HuH-7.5 (cell line): ENCODE data around the gene SPACA6.
A peak's percentile ranks its signal among the peaks of the same experiment; 100 is the strongest.
"Not testable (repeated sequence)": the region's sequence is repeated elsewhere in the genome, so short reads cannot be mapped to it uniquely, and the experiment has no call there.

Experiments used
- DNase-seq: peaks from one replicate; pipeline ENCODE4 v3.0.0; 2011; ENCODE audit warnings: low spot score

SPACA6 gene, protein sequence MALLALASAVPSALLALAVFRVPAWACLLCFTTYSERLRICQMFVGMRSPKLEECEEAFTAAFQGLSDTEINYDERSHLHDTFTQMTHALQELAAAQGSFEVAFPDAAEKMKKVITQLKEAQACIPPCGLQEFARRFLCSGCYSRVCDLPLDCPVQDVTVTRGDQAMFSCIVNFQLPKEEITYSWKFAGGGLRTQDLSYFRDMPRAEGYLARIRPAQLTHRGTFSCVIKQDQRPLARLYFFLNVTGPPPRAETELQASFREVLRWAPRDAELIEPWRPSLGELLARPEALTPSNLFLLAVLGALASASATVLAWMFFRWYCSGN

DNA sequence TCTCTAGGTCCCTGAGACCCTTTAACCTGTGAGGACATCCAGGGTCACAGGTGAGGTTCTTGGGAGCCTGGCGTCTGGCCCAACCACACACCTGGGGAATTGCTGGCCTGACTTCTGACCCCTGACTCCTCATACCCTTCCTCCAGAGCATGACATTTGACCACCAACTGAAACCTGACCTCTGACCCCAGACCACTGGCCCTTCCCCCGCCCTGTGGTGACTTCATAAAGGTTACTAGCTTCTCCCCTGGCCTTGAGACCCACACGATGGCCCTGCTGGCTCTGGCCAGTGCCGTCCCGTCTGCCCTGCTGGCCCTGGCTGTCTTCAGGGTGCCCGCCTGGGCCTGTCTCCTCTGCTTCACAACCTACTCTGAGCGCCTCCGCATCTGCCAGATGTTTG lies at the start of gene SPACA6:
Gene SPACA6 (plus strand): TSS at position 71 of the 400 bp plus-strand sequence. CDS start 197 bp downstream, at position 268.
- no peak for DNase-seq

DNA sequence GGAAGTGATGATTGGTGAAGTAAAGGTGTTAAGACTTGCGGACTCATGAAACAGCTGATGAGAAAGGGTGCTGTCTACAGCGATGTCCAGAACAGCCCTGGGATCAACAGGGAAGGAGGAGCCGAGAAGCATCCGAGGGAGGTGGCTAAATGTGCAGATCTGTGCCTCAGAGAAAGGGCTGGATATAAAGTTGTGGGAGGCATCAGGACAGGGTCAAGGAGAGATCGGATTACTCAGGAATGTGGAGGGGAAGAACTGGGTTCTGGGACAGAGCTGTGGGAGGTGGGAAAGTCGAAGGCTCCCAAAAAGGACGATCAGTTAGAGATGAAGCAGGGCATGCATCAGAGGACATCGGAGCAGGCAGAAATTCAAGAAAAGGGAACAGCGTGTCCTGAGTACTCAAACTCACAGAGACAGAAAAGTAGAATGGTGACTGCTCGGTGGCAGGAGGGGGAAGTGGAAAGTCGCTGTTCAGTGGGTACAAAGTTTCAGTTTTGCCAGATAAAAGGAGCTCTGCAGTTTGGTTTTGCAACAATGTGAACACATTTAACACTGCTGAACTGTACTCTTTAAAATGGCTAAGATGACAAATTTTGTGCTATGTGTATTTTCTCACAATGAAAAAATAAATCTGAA lies 48.4 kb upstream of the SPACA6 start:
- no peak for DNase-seq

DNA sequence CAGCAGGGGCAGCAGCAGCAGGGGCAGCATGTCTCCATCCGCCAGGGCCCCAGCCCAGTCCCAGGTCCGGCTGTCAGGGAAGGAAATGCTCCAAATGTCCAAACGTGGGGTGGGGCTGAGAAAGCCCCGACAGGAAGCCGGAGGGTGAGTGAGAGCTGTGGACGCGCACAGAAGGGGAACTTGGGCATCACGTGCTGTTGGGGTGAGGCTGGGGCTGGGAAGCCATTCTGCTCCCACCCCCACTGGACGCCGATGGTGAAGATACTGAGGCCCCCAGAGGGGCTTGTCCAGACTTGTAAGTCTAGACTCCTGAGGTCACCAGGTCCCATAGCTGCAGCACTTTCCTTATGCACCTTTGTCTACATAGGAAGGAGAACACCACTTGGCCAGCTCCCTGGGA lies 46.4 kb upstream of the SPACA6 start, which contains the start of gene SIGLEC14:
Gene SIGLEC14 (minus strand): TSS at position 96 of the 400 bp plus-strand sequence. CDS start 66 bp downstream, at position 30.
- DNase-seq: not testable (repeated sequence)

DNA sequence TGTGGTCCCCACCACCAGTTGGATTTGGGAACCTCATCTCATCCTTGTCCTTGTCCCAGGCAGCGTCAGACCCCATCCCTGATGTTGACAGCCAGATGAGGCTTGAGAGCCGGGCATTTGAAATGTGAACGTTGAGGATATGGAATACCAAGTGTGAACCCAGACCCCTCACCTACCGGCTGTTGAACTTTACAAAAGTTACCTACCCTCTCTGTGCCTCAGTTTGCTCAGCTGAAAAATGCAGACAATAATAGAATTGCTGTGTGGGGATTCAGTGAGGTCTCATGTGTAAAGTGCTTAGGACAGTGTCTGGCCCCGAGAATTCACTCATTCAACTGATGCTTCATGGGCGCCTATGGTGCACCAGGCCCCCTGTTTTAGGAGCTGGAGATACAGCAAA lies 45.8 kb upstream of the SPACA6 start:
- DNase-seq: no peak

DNA sequence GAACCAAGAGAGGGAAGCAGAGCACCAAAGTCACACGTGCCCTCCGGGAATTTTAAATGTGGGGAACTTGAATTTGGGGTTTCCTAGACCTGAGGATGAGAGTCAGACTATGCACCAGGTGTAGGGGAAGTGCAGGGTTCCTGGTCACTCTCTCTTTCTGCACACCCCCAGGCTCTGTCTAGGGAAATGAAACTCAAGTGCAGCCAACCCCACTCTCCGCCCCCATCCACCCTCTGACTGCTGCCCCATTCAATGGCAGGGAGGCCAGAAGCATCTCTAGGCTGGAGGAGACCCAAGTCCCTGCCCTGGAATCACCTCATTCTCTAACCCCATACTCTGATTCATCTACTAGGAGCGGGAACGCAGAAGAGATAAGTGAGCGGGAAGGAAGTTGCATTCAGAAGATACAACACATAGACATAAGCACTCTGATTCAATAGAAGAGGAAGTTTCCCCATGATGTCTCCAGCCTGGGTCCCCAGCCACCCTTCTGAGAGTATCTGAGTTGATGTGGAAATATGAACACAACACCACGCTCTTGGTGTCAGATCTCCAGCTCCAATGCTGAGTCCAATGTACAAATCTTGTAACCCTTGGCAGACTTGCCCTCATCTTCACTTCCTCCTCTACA lies 41.8 kb upstream of the SPACA6 start:
- no peak for DNase-seq

DNA sequence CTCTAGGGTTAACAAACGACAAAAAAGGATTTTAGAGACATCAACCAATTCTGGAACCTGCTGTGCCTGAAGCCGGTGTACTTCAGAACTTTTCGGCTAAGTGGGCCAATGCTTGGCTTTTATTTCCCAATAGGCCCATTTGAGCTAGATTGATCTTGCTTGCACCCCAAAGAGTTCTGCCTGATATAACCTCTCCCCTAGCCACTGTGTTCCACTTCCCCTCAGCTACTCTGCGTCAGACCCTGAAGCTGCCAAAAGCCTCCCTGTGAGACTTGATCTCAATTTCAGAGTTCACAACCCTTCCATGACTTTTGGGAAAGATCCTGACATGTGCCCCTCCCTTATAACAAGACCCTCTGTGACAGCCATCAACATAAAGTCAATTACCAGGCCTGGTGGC lies 40.9 kb upstream of the SPACA6 start:
- no peak for DNase-seq

DNA sequence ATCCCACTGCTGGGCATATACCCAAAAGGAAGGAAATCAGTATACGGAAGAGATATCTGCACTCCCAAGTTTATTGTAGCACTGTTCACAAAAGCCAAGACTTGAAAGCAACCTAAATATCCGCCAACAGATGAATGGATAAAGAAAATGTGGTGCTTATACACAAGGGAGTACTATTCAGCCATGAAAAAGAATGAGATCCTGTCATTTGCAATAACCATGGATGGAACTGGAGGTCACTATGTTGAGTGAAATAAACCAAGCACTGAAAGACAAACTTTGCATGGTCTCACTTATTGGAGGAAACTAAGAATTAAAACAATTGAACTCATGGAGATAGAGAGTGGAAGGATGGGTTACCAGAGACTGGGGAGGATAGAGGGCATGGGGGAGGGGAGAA lies 40.0 kb upstream of the SPACA6 start:
- no peak for DNase-seq

DNA sequence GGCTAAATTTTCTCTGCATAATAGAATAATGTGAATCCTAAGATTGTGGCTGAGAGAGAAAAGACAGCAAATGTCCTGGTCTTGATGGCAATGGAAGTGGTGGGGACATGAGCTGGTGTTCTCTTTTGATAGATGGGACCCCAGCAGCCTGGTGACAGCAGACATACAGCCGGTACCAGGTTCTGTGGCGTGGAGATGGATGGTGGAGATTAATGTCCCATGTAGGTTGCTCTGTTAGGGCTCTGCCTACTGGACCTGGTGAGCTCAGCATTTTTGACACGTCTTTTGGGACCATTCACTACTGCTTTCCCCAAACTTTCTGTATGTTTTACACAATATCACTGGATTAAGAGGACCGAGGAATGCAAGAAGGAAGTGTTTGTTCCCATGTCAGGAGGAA lies 38.3 kb upstream of the SPACA6 start:
- no peak for DNase-seq

DNA sequence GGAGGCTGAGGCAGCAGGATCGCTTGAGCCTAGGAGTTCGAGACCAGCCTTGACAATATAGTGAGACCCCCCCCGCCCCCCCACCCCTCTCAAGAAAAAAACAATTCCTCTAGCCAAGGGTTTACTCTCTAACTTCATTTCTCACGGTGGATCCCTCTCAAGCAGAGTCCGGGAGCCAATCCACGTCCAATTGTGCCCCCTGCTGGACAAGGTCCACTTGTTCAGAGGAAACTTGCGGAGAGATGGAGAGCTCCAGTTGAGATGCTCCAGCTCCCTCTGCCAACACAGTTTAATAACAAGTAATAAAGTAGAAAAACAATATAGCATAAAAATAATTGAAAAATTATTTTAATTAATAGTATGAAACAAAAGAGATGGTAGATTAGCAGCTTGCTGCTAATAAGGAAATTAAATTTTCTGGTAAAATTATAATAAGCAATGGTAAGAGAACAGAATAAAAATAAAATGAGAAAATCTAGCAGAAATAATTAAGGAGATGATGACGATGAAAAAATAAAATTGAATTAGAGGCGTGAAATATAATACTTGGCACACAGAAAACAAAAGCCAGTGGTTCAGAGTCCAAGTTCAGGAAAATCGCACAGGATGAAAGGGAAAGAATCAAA lies 32.0 kb upstream of the SPACA6 start:
- DNase-seq: peak; percentile 42

DNA sequence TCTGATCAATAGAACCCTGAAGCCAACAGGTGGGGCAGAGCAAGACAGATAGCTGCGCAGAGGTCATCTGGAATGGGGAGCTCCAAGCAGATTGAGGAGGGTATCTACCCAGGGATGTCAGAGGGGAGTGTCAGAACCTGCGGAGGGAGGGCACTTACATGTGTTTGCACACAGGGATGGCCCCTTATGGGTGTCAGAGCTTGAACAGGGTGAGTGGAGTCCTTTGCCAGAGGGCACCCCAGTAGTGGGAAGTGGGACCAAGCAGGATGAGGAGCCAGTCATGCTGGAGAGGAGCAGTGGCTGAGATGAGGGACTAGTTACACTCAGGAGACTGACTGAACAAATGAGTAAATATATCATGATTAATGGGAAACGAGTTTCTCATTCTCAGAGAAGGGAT lies 29.5 kb upstream of the SPACA6 start:
- DNase-seq: no peak

DNA sequence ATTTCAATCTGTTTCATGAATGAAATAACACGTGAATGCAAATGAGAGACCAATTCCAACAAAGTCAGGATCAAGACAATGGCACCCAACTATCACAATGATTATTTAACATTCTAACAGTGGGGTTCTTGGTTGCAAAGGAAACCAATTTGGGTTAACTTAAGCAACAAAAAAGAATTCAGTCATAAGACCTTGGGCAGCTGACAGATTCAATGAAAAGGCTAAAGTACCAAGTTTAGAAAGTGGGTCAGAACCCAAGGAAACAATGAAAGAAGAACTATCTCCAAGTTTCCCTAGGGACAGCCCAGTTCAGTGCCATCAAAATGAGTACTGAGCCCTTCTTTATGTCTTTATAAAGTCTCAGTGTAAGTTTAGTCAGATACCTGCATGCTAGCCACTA lies 29.0 kb upstream of the SPACA6 start:
- no peak for DNase-seq

DNA sequence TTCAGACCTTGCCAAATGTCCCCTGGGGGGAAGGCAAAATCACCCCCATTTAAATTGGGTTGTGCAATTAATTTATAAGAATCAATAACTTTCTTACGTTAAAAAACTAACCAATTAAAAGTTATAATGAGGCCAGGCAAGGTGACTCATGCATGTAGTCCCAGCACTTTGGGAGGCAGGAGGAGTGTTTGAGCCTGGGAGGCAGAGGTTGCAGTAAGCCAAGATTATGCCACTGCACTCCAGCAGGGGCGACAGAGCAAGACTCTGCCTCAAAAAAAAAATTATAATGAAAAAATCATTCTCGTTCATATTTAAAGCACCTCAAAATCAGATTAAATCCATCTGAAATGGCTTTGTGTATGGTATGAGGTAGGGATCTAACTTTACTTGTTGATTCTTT lies 28.1 kb upstream of the SPACA6 start:
- DNase-seq: no peak

DNA sequence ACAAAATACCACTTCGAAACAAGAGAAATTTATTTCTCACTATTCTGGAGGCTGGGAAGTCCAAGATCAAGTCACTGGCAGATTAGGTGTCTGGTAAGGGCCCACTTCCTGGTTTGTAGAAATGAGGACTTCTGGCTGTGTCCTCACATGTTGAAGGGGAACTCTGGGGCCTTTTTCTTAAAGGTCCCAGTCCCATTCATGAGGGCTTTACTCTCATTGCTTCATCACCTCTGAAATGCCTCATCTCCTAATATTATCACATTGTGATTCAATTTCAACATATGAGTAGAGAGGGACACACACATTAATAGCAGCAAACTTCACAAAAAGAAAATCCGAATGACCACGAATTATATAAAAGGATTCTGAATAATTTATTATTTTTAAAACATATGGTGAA lies 24.9 kb upstream of the SPACA6 start:
- DNase-seq: no peak

DNA sequence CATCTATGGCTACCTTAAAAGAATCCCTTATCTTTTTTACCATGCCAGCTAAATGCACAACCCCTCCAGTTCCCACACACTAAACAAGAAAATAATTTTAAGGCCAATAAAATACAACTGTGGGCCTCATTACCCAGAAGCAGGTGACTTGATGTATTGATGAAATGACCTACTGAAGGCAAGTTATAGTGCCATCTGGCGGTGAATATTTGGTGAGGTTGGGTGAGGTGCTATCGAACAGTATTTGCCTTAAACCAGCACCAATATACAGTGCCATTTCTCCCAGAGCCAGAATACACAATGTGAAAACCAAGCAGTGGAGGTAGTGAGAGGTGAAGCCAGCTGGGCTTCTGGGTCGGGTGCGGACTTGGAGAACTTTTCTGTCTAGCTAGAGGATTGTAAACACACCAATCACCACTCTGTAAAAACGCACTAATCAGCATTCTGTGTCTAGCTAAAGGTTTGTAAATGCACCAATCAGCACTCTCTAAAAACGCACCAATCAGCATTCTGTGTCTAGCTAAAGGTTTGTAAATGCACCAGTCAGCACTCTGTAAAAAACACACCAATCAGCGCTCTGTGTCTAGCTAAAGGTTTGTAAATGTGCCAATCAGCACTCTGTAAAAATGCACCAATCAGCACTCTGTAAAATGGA lies 17.1 kb upstream of the SPACA6 start:
- DNase-seq: not testable (repeated sequence)

DNA sequence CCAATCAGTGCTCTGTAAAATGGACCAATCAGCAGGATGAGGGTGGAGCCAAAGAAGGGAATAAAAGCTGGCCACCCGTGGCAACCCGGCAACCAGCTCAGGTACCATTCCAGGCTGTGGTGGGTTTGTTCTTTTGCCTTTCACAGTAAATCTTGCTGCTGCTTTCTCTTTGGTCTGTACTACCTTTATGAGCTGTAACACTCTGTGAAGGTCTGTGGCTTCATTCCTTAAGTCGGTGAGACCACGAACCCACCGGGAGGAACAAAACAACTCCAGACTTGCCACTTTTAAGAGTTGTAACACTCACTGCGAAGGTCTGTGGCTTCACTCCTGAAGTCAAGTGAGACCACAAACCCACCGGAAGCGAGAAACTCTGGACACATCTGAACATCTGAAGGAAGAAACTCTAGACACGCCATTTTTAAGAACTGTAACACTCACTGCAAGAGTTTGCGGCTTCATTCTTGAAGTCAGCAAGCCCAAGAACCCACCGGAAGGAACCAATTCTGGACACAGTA lies 16.5 kb upstream of the SPACA6 start:
- DNase-seq: no peak

DNA sequence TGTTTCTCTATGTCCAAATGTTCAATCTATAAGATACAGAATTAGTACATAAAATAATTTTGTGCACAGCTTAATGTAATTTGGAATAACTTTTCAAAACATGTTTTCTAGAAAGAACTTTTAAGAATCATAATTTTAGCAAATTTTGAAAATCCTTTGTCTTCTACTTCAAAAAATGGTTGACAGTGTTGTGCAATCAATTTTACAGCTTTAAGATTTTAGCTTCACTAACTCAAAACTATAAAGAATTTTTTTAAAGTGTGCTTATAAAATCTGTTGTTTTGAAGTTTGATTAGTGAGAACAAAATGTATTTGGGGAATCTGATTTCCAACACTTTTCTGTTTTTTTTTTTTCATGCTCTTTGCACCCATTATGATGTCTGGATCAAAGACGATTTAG lies 12.7 kb upstream of the SPACA6 start:
- DNase-seq: no peak

DNA sequence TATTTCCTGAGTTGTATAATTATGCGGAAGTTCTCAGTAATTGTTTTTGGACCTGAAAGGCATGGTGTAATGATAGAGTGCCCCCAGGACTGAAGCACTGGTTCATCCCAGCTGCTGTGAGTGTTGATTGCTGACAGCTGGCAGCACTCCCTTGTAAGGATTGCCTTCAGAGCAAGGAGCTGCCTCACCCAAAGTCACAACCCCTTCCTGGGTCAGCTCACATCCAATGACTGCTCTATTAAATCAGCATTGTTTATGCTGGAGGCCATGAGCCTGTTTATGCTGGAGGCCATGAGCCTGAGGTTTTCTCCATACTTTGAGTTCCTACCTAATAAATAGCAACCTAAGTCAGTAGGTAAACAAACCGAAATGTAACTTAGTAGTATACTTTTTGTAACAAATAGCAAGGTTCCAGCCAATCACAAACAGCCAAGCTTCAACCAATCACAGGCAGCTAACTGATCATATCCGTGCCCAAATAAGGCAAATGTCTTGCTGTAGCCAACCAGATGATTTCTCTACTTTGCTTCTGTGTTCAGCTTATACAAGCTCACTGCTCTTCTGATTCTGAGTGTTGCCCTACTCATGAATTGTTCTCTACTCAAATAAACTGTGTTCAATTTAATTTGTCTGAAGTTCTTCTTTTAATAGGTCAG lies 11.7 kb upstream of the SPACA6 start:
- DNase-seq: no peak

DNA sequence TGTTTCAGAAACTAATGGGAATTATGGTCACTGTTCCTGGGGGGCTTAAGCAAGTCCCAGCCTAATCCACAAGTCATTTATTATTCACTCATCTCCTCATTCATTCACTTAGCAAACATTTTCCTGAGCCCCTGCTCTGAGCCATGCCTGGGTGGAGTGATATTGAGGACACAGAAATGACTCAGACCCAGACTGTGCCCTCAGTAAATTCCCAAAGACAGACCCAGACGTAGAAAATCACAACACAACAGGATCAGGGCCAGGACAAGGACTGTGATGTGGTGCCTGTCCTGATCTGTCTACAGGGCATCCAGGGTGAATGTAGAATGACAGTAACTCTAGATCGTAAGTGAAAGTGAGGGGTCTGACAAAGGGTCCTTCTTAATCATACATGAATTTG lies 7.0 kb upstream of the SPACA6 start:
- no peak for DNase-seq

DNA sequence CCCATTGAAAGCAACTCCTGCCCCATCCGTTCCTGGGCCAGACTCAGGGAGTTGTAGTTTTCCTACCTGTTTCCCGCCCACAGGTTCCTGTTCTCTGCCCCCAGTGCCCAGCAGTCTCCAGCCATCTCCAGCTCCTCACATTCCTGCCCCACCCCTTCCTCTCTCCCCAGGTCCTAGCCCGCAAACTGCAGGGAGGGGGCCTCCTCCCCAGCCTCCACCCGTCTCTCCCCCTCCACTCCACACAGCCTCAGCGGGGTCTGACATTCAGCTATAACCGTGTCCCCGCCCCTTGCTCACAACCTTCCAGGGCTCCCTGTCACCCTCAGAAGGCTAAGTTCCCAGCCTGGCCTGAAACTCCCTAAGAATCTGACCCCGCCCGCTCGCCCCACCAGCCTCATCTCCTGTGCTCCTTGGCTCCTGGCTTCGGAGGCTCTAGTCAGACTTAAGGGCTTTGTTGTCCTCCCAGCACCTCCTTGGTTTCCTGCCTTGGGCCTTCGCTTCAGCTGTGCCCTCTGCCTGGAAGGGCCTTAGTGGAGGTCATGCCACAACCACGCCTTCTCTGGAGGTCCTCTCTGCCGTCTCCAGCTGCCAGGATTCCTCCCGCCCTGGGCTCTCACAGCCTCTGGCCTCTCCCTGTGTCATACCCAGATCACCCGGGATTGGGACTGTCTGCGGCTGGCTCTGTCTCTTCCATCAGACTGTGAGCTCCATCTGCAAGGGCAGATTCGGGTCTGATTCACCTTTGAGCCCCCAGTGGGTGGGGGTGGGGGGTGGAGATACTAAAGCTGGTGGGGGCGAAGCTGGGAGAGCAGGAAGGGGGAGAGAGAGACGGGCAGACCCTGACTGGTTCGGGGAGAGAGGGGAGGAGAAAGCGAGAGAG lies 5.1 kb upstream of the SPACA6 start:
- DNase-seq: no peak
